ENCODE data around the gene PIEZO2.
"Not testable (repeated sequence)": the region's sequence is repeated elsewhere in the genome, so short reads cannot be mapped to it uniquely, and the experiment has no call there.

The PIEZO2 gene

GRCh38 chr18:10659594-10659993 is 489.8 kb downstream of the PIEZO2 start:
- in situ Hi-C loops (cut with MboI; ENCODE audit: low sequenced_read_pairs) = loop anchor here (25.0 kb wide), 2 partner anchors 97 to 278 kb away; no protein-coding TSS in a partner anchor
- Histone ChIP-seq H3K4me1 (no peaks in the 10 kb centered on the region), H3K4me3 (no peak overlapping the region), H3K27me3 (ENCODE audit: low read depth) (no peaks in the 10 kb centered on the region), H3K9me3 (no peaks in the 10 kb centered on the region), H3K36me3 (replicated peaks) (no peaks in the 10 kb centered on the region)
- DNase-seq (ENCODE audit: low spot score in 2 of 2) = no peak

GRCh38 chr18:10659000-10659399 is 490.4 kb downstream of the PIEZO2 start:
- Histone ChIP-seq H3K9me3 (no peaks in the 10 kb centered on the region), H3K27me3 (ENCODE audit: low read depth) (no peaks in the 10 kb centered on the region)
- in situ Hi-C loops (cut with MboI; ENCODE audit: low sequenced_read_pairs) = loop anchor here (25.0 kb wide), 2 partner anchors 97 to 278 kb away; no protein-coding TSS in a partner anchor

GRCh38 chr18:10644003-10644402 is 505.4 kb downstream of the PIEZO2 start:
- H3K4me3 ChIP-seq; DNase-seq (ENCODE audit: low spot score in 2 of 2); in situ Hi-C loops (cut with MboI; ENCODE audit: low sequenced_read_pairs); H3K9me3 ChIP-seq; H3K27me3 ChIP-seq (ENCODE audit: low read depth); H3K4me1 ChIP-seq; H3K36me3 ChIP-seq (replicated peaks): not testable (repeated sequence)

More at GRCh38 chr18:10659000-10659399, 490.4 kb downstream of the PIEZO2 start:
- Histone ChIP-seq H3K4me3 (no peak overlapping the region), H3K36me3 (replicated peaks) (no peaks in the 10 kb centered on the region), H3K4me1 (no peaks in the 10 kb centered on the region)
- no peak for DNase-seq (ENCODE audit: low spot score in 2 of 2)

GRCh38 chr18:10642915-10643524 is 506.3 kb downstream of the PIEZO2 start:
- DNase-seq (ENCODE audit: low spot score in 2 of 2); in situ Hi-C loops (cut with MboI; ENCODE audit: low sequenced_read_pairs); H3K9me3 ChIP-seq; H3K36me3 ChIP-seq (replicated peaks); H3K4me3 ChIP-seq; H3K27me3 ChIP-seq (ENCODE audit: low read depth); H3K4me1 ChIP-seq: not testable (repeated sequence)

- in situ Hi-C loops (cut with MboI; ENCODE audit: low sequenced_read_pairs); DNase-seq (ENCODE audit: low spot score in 2 of 2); H3K9me3 ChIP-seq: not testable (repeated sequence)
Observed at GRCh38 chr18:10638539-10638885, 510.9 kb downstream of the PIEZO2 start.

GRCh38 chr18:10637858-10638538 is 511.4 kb downstream of the PIEZO2 start:
- H3K36me3 ChIP-seq (replicated peaks); DNase-seq (ENCODE audit: low spot score in 2 of 2); H3K27me3 ChIP-seq (ENCODE audit: low read depth); in situ Hi-C loops (cut with MboI; ENCODE audit: low sequenced_read_pairs); H3K9me3 ChIP-seq; H3K4me1 ChIP-seq; H3K4me3 ChIP-seq: not testable (repeated sequence)

More at GRCh38 chr18:10638539-10638885, 510.9 kb downstream of the PIEZO2 start:
- not testable (repeated sequence) for H3K27me3 ChIP-seq (ENCODE audit: low read depth); H3K4me1 ChIP-seq; H3K36me3 ChIP-seq (replicated peaks); H3K4me3 ChIP-seq

GRCh38 chr18:10629076-10629475 is 520.3 kb downstream of the PIEZO2 start:
- H3K4me1 ChIP-seq; DNase-seq (ENCODE audit: low spot score in 2 of 2); H3K36me3 ChIP-seq (replicated peaks); H3K4me3 ChIP-seq; H3K9me3 ChIP-seq; H3K27me3 ChIP-seq (ENCODE audit: low read depth); in situ Hi-C loops (cut with MboI; ENCODE audit: low sequenced_read_pairs): not testable (repeated sequence)

GRCh38 chr18:10626606-10627213 is 522.7 kb downstream of the PIEZO2 start:
- H3K27me3 ChIP-seq (ENCODE audit: low read depth); in situ Hi-C loops (cut with MboI; ENCODE audit: low sequenced_read_pairs); H3K4me1 ChIP-seq; H3K9me3 ChIP-seq; DNase-seq (ENCODE audit: low spot score in 2 of 2); H3K36me3 ChIP-seq (replicated peaks); H3K4me3 ChIP-seq: not testable (repeated sequence)

GRCh38 chr18:10623606-10624005 is 525.8 kb downstream of the PIEZO2 start:
- H3K9me3 ChIP-seq; H3K4me3 ChIP-seq; H3K36me3 ChIP-seq (replicated peaks); DNase-seq (ENCODE audit: low spot score in 2 of 2); H3K4me1 ChIP-seq; H3K27me3 ChIP-seq (ENCODE audit: low read depth); in situ Hi-C loops (cut with MboI; ENCODE audit: low sequenced_read_pairs): not testable (repeated sequence)

GRCh38 chr18:10622982-10623381 is 526.4 kb downstream of the PIEZO2 start:
- H3K4me1 ChIP-seq; H3K4me3 ChIP-seq; DNase-seq (ENCODE audit: low spot score in 2 of 2); H3K9me3 ChIP-seq; H3K36me3 ChIP-seq (replicated peaks); in situ Hi-C loops (cut with MboI; ENCODE audit: low sequenced_read_pairs); H3K27me3 ChIP-seq (ENCODE audit: low read depth): not testable (repeated sequence)

GRCh38 chr18:10620670-10621329 is 528.6 kb downstream of the PIEZO2 start:
- H3K9me3 ChIP-seq; in situ Hi-C loops (cut with MboI; ENCODE audit: low sequenced_read_pairs); H3K4me3 ChIP-seq; H3K27me3 ChIP-seq (ENCODE audit: low read depth); H3K4me1 ChIP-seq; H3K36me3 ChIP-seq (replicated peaks); DNase-seq (ENCODE audit: low spot score in 2 of 2): not testable (repeated sequence)
